ENCODE data around the gene CWC22.
"Not testable (repeated sequence)": the region's sequence is repeated elsewhere in the genome, so short reads cannot be mapped to it uniquely, and the experiment has no call there.

The CWC22 gene

GRCh38 chr2:179963626-179964025 is 43.5 kb downstream of the CWC22 start:
- Histone ChIP-seq H3K27me3 (ENCODE audit: control insufficient read depth in 3 of 3, insufficient read depth in 3 of 3, low read depth in 1 of 3, low read length in 3 of 3) (no peaks in the 10 kb centered on the region), H2BK120ac (ENCODE audit: low read depth, low read length) (no peak overlapping the region), H2BK12ac (ENCODE audit: low read length) (no peak overlapping the region), H3K18ac (ENCODE audit: low read length) (no peak overlapping the region), H3K27ac (replicated peaks; ENCODE audit: low read length) (no peak overlapping the region), H2AK5ac (ENCODE audit: low read depth, low read length) (no peak overlapping the region), H3K4me2 (ENCODE audit: insufficient read depth, low read length, poor library complexity, severe bottlenecking) (no peak overlapping the region), H4K8ac (ENCODE audit: low read depth, low read length) (no peak overlapping the region), H3K4me1 (ENCODE audit: control insufficient read depth in 2 of 2, insufficient read depth in 1 of 2, low read depth in 1 of 2, low read length in 2 of 2) (peaks cover 0 to 4% of the 10 kb centered on the region in 2 donors), H3K23ac (ENCODE audit: low read depth, low read length, poor library complexity) (no peak overlapping the region), H3K4ac (ENCODE audit: low read length) (no peak overlapping the region), H2AFZ (ENCODE audit: low read length) (no peak overlapping the region), H3K9me3 (replicated peaks in 1 of 2; ENCODE audit: control insufficient read depth in 2 of 2, insufficient read depth in 1 of 2, low read depth in 1 of 2, low read length in 2 of 2) (no peaks in the 10 kb centered on the region), H3K9ac (ENCODE audit: low read depth, low read length, poor library complexity) (no peak overlapping the region), H2BK15ac (ENCODE audit: low read length) (no peak overlapping the region), H3K36me3 (replicated peaks in 1 of 2; ENCODE audit: control insufficient read depth in 2 of 2, insufficient read depth in 2 of 2, low read length in 2 of 2) (peaks cover 0 to 85% of the 10 kb centered on the region in 2 donors), H3K79me1 (ENCODE audit: low read depth, low read length) (no peaks in the 10 kb centered on the region), H2BK5ac (ENCODE audit: low read length) (no peak overlapping the region), H3K14ac (ENCODE audit: low read length) (no peak overlapping the region), H3K4me3 (ENCODE audit: low read length in 2 of 2) (no peak overlapping the region), H4K91ac (ENCODE audit: low read depth, low read length, poor library complexity) (no peak overlapping the region)
- no CpG with 5 or more reads among the region's 4 CpGs for WGBS, 2 donors (ENCODE audit: extremely low coverage in 2 of 2, insufficient read length in 2 of 2, insufficient replicate concordance in 1 of 2)
- no peak for DNase-seq (ENCODE audit: low spot score)

- not testable (repeated sequence) for H3K4me3 ChIP-seq (ENCODE audit: low read length in 2 of 2); H2AFZ ChIP-seq (ENCODE audit: low read length); H2BK120ac ChIP-seq (ENCODE audit: low read depth, low read length); H3K4me1 ChIP-seq (ENCODE audit: control insufficient read depth in 2 of 2, insufficient read depth in 1 of 2, low read depth in 1 of 2, low read length in 2 of 2); H3K27me3 ChIP-seq (ENCODE audit: control insufficient read depth in 3 of 3, insufficient read depth in 3 of 3, low read depth in 1 of 3, low read length in 3 of 3); H3K23ac ChIP-seq (ENCODE audit: low read depth, low read length, poor library complexity); DNase-seq (ENCODE audit: low spot score); H2AK5ac ChIP-seq (ENCODE audit: low read depth, low read length); H3K9me3 ChIP-seq (replicated peaks in 1 of 2; ENCODE audit: control insufficient read depth in 2 of 2, insufficient read depth in 1 of 2, low read depth in 1 of 2, low read length in 2 of 2); H3K14ac ChIP-seq (ENCODE audit: low read length); H2BK5ac ChIP-seq (ENCODE audit: low read length); H3K4ac ChIP-seq (ENCODE audit: low read length); H2BK15ac ChIP-seq (ENCODE audit: low read length); H3K9ac ChIP-seq (ENCODE audit: low read depth, low read length, poor library complexity); H4K91ac ChIP-seq (ENCODE audit: low read depth, low read length, poor library complexity); H4K8ac ChIP-seq (ENCODE audit: low read depth, low read length); H3K27ac ChIP-seq (replicated peaks; ENCODE audit: low read length); H3K18ac ChIP-seq (ENCODE audit: low read length); H3K79me1 ChIP-seq (ENCODE audit: low read depth, low read length); H3K4me2 ChIP-seq (ENCODE audit: insufficient read depth, low read length, poor library complexity, severe bottlenecking); H2BK12ac ChIP-seq (ENCODE audit: low read length)
- H3K36me3 ChIP-seq (replicated peaks in 1 of 2; ENCODE audit: control insufficient read depth in 2 of 2, insufficient read depth in 2 of 2, low read length in 2 of 2): peaks cover 3 to 64% of the 10 kb centered on the region in 2 donors
- WGBS, 2 donors (ENCODE audit: extremely low coverage in 2 of 2, insufficient read length in 2 of 2, insufficient replicate concordance in 1 of 2): no CpG with 5 or more reads among the region's 4 CpGs
Measured at GRCh38 chr2:179958251-179958650, 48.8 kb downstream of the CWC22 start.

GRCh38 chr2:179954026-179954425 is 53.1 kb downstream of the CWC22 start:
- no peak overlapping the region for H2BK120ac ChIP-seq (ENCODE audit: low read depth, low read length)
- DNase-seq (ENCODE audit: low spot score): no peak
- H2AFZ ChIP-seq (ENCODE audit: low read length): no peak overlapping the region
- H3K27ac ChIP-seq (replicated peaks; ENCODE audit: low read length): no peak overlapping the region
- no peaks in the 10 kb centered on the region for H3K9me3 ChIP-seq (replicated peaks in 1 of 2; ENCODE audit: control insufficient read depth in 2 of 2, insufficient read depth in 1 of 2, low read depth in 1 of 2, low read length in 2 of 2)
- no peak overlapping the region for H3K4me2 ChIP-seq (ENCODE audit: insufficient read depth, low read length, poor library complexity, severe bottlenecking)
- H2BK15ac ChIP-seq (ENCODE audit: low read length): no peak overlapping the region
- H3K18ac ChIP-seq (ENCODE audit: low read length): no peak overlapping the region
- no peaks in the 10 kb centered on the region for H3K27me3 ChIP-seq (ENCODE audit: control insufficient read depth in 3 of 3, insufficient read depth in 3 of 3, low read depth in 1 of 3, low read length in 3 of 3)
- WGBS, 2 donors (ENCODE audit: extremely low coverage in 2 of 2, insufficient read length in 2 of 2, insufficient replicate concordance in 1 of 2): no CpG with 5 or more reads among the region's 4 CpGs
- no peak overlapping the region for H2BK12ac ChIP-seq (ENCODE audit: low read length)
- H3K4ac ChIP-seq (ENCODE audit: low read length): no peak overlapping the region
- no peak overlapping the region for H4K8ac ChIP-seq (ENCODE audit: low read depth, low read length)
- H3K4me3 ChIP-seq (ENCODE audit: low read length in 2 of 2): no peak overlapping the region
- H3K4me1 ChIP-seq (ENCODE audit: control insufficient read depth in 2 of 2, insufficient read depth in 1 of 2, low read depth in 1 of 2, low read length in 2 of 2): no peaks in the 10 kb centered on the region
- H2AK5ac ChIP-seq (ENCODE audit: low read depth, low read length): no peak overlapping the region
- H2BK5ac ChIP-seq (ENCODE audit: low read length): no peak overlapping the region
- H3K23ac ChIP-seq (ENCODE audit: low read depth, low read length, poor library complexity): no peak overlapping the region
- no peak overlapping the region for H4K91ac ChIP-seq (ENCODE audit: low read depth, low read length, poor library complexity)
- no peak overlapping the region for H3K14ac ChIP-seq (ENCODE audit: low read length)
- no peak overlapping the region for H3K9ac ChIP-seq (ENCODE audit: low read depth, low read length, poor library complexity)
- peaks cover 10 to 74% of the 10 kb centered on the region in 2 donors for H3K36me3 ChIP-seq (replicated peaks in 1 of 2; ENCODE audit: control insufficient read depth in 2 of 2, insufficient read depth in 2 of 2, low read length in 2 of 2)
- no peaks in the 10 kb centered on the region for H3K79me1 ChIP-seq (ENCODE audit: low read depth, low read length)

DNA sequence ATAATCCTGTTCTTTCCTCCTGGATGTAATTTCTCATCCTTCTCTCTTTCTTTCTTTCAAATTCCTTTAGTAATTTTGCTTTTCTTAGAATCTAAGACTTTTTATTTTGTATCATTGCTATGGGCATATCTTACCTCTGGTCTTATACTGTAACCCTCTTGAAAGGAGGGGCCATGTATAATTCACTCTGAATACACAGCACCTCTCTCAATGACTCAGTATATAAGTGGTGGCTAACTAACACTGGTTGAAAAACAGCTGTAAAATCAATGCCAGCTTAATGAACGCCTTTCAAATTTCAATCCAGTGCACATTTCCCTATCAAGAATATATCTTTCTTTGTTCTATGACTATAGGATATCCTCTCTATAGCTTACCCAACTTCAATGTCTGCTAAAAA is 53.7 kb downstream of the CWC22 start:
- Histone ChIP-seq H3K4me2 (ENCODE audit: insufficient read depth, low read length, poor library complexity, severe bottlenecking) (no peak overlapping the region), H3K4ac (ENCODE audit: low read length) (no peak overlapping the region), H2BK120ac (ENCODE audit: low read depth, low read length) (no peak overlapping the region), H3K14ac (ENCODE audit: low read length) (no peak overlapping the region), H3K23ac (ENCODE audit: low read depth, low read length, poor library complexity) (no peak overlapping the region), H2AFZ (ENCODE audit: low read length) (no peak overlapping the region), H3K79me1 (ENCODE audit: low read depth, low read length) (no peaks in the 10 kb centered on the region), H2BK5ac (ENCODE audit: low read length) (no peak overlapping the region), H3K36me3 (replicated peaks in 1 of 2; ENCODE audit: control insufficient read depth in 2 of 2, insufficient read depth in 2 of 2, low read length in 2 of 2) (peaks cover 11 to 74% of the 10 kb centered on the region in 2 donors), H3K9ac (ENCODE audit: low read depth, low read length, poor library complexity) (no peak overlapping the region), H3K27ac (replicated peaks; ENCODE audit: low read length) (no peak overlapping the region), H4K91ac (ENCODE audit: low read depth, low read length, poor library complexity) (no peak overlapping the region), H3K4me3 (ENCODE audit: low read length in 2 of 2) (no peak overlapping the region), H3K4me1 (ENCODE audit: control insufficient read depth in 2 of 2, insufficient read depth in 1 of 2, low read depth in 1 of 2, low read length in 2 of 2) (no peaks in the 10 kb centered on the region), H3K18ac (ENCODE audit: low read length) (no peak overlapping the region), H2BK15ac (ENCODE audit: low read length) (no peak overlapping the region), H2AK5ac (ENCODE audit: low read depth, low read length) (no peak overlapping the region), H2BK12ac (ENCODE audit: low read length) (no peak overlapping the region), H3K27me3 (ENCODE audit: control insufficient read depth in 3 of 3, insufficient read depth in 3 of 3, low read depth in 1 of 3, low read length in 3 of 3) (no peaks in the 10 kb centered on the region), H3K9me3 (replicated peaks in 1 of 2; ENCODE audit: control insufficient read depth in 2 of 2, insufficient read depth in 1 of 2, low read depth in 1 of 2, low read length in 2 of 2) (no peaks in the 10 kb centered on the region), H4K8ac (ENCODE audit: low read depth, low read length) (no peak overlapping the region)
- no CpG with 5 or more reads among the region's 1 CpG for WGBS, 2 donors (ENCODE audit: extremely low coverage in 2 of 2, insufficient read length in 2 of 2, insufficient replicate concordance in 1 of 2)
- DNase-seq (ENCODE audit: low spot score): no peak

All from neuronal stem cell (in vitro differentiated cells).